Thyroid gland (tissue), 4 donors: ENCODE measurements around the gene LRP6. TPM values are rescaled to one million over a fixed set of nuclear protein-coding genes. Genes with fewer than 3 reads are reported as not detected.

ENCODE experiments used
- DNase-seq, 2 donors: peaks; one replicate each; pipeline ENCODE4 v3.0.0-alpha.2; 2019
- H3K27ac ChIP-seq, 3 donors: fragments of 200-600 bp; sonication (generic); 1 replicate in 2 of 3; 2 replicates in 1 of 3; pipeline ENCODE4 v1.5.1; 2016 to 2019; ENCODE audit warnings: mild to moderate bottlenecking in 1 of 3, moderate library complexity in 1 of 3
- H3K27me3 ChIP-seq: fragments of 200-600 bp; sonication (generic); one replicate; pipeline ENCODE4 v1.5.1; 2019
- H3K36me3 ChIP-seq, 2 donors: fragments of 200-600 bp; sonication (generic); one replicate each; pipeline ENCODE4 v1.5.1; 2016 to 2019
- H3K4me1 ChIP-seq, 2 donors: fragments of 200-600 bp; sonication (generic); one replicate each; pipeline ENCODE4 v1.5.1; 2017 to 2019
- H3K4me3 ChIP-seq, 3 donors: fragments of 200-600 bp; sonication (generic); replicated peaks in 1 of 3; 1 replicate in 2 of 3; 2 replicates in 1 of 3; pipeline ENCODE4 v1.5.1; 2016; ENCODE audit warnings: mild to moderate bottlenecking in 1 of 3
- H3K9me3 ChIP-seq: fragments of 200-600 bp; sonication (generic); one replicate; pipeline ENCODE4 v1.5.1; 2017
- CTCF ChIP-seq, 6 experiments: fragments of 200-600 bp in 3 of 6; fragments of 450-650 bp in 3 of 6; sonication (generic) in 3 of 6; IDR thresholded peaks; one replicate each; pipeline ENCODE4 v1.5.1; 2016 to 2019; ENCODE audit warnings: antibody characterized with exemption in 6 of 6, mild to moderate bottlenecking in 2 of 6, inconsistent platforms in 1 of 6, moderate library complexity in 1 of 6
- POLR2A ChIP-seq, 2 donors: fragments of 450-650 bp; IDR thresholded peaks; one replicate each; pipeline ENCODE4 v1.6.1; 2017; ENCODE audit warnings: antibody characterized with exemption in 2 of 2, mild to moderate bottlenecking in 2 of 2, moderate library complexity in 1 of 2
- WGBS, 2 donors: methylation state at CpG; one replicate each; pipeline ENCODE4 v1.1.5; 2017; 5-methylcytosine and 5-hydroxymethylcytosine counted together
- intact Hi-C: fragments of 100-400 bp; cut with DNase I; formaldehyde crosslinking; loops from one replicate; pipeline ENCODE4 v1.15.1; 2023
- total RNA-seq, 4 donors: library from RNA; depleted of rRNA; stranded (reverse); fragments of >200 nt; gene quantifications; one replicate each; pipeline ENCODE4 v1.2.3, GENCODE V29; 2016

LRP6 gene
- total RNA-seq, 4 donors from 2014 or later, result 38.7 to 47.7 (median 42.7) TPM

- Histone ChIP-seq H3K4me1 (peaks cover 0 to 6% of the 10 kb centered on the region in 2 donors), H3K4me3 (no peak overlapping the region), H3K9me3 (no peaks in the 10 kb centered on the region), H3K36me3 (peaks cover 0 to 6% of the 10 kb centered on the region in 2 donors), H3K27ac (no peak overlapping the region), H3K27me3 (no peaks in the 10 kb centered on the region)
- intact Hi-C loops, result no loop called here
- no peak for DNase-seq
- WGBS, 2 donors, result 77 to 100% methylated on average over 1 of the region's 1 CpG
- no peak for TF ChIP-seq POLR2A (IDR thresholded peaks at IDR 0.05)
- TF ChIP-seq CTCF (IDR thresholded peaks at IDR 0.05), result no peak
Measured at GRCh38 chr12:12202747-12203146, 64.1 kb downstream of the LRP6 start.

- Histone ChIP-seq H3K9me3 (no peaks in the 10 kb centered on the region), H3K4me3 (no peak overlapping the region), H3K27me3 (no peaks in the 10 kb centered on the region), H3K36me3 (peaks cover 0 to 6% of the 10 kb centered on the region in 2 donors), H3K27ac (no peak overlapping the region), H3K4me1 (no peaks in the 10 kb centered on the region)
- WGBS, 2 donors, result 96 to 97% methylated on average over 9 of the region's 9 CpGs
- intact Hi-C loops, result no loop called here
- DNase-seq, result no peak
- TF ChIP-seq CTCF (IDR thresholded peaks at IDR 0.05) (no peak), POLR2A (IDR thresholded peaks at IDR 0.05) (no peak)
Measured at GRCh38 chr12:12202105-12202504, 64.7 kb downstream of the LRP6 start.

GRCh38 chr12:12201274-12201758 is 65.5 kb downstream of the LRP6 start:
- Histone ChIP-seq H3K9me3 (no peaks in the 10 kb centered on the region), H3K4me1 (no peaks in the 10 kb centered on the region), H3K27me3 (no peaks in the 10 kb centered on the region), H3K27ac (no peak overlapping the region), H3K4me3 (no peak overlapping the region), H3K36me3 (peaks cover 0 to 6% of the 10 kb centered on the region in 2 donors)
- no peak for DNase-seq
- WGBS, 2 donors, result 89 to 95% methylated on average over 3 of the region's 3 CpGs
- TF ChIP-seq CTCF (IDR thresholded peaks at IDR 0.05) (no peak), POLR2A (IDR thresholded peaks at IDR 0.05) (no peak)
- intact Hi-C loops, result no loop called here

GRCh38 chr12:12200363-12200762 is 66.5 kb downstream of the LRP6 start:
- intact Hi-C loops, result no loop called here
- H3K27ac ChIP-seq, result no peak overlapping the region
- H3K4me1 ChIP-seq, result no peaks in the 10 kb centered on the region
- H3K4me3 ChIP-seq, result no peak overlapping the region
- no peaks in the 10 kb centered on the region for H3K27me3 ChIP-seq
- DNase-seq, result no peak
- no peaks in the 10 kb centered on the region for H3K9me3 ChIP-seq
- 97 to 98% methylated on average over 2 of the region's 2 CpGs for WGBS, 2 donors
- TF ChIP-seq POLR2A (IDR thresholded peaks at IDR 0.05) (no peak), CTCF (IDR thresholded peaks at IDR 0.05) (no peak)
- peaks cover 0 to 6% of the 10 kb centered on the region in 2 donors for H3K36me3 ChIP-seq

GRCh38 chr12:12198124-12198523 is 68.7 kb downstream of the LRP6 start:
- Histone ChIP-seq H3K4me3 (no peak overlapping the region), H3K36me3 (peaks cover 0 to 6% of the 10 kb centered on the region in 2 donors), H3K27ac (no peak overlapping the region), H3K27me3 (no peaks in the 10 kb centered on the region), H3K4me1 (no peaks in the 10 kb centered on the region), H3K9me3 (no peaks in the 10 kb centered on the region)
- no peak for DNase-seq
- WGBS, 2 donors, result 97% methylated on average over 1 of the region's 1 CpG
- intact Hi-C loops, result no loop called here
- TF ChIP-seq CTCF (IDR thresholded peaks at IDR 0.05), result no peak
- TF ChIP-seq POLR2A (IDR thresholded peaks at IDR 0.05), result no peak
